Hematopoietic multipotent progenitor cell treated with erythropoietin and hydrocortisone succinate and interleukin-3 and kit ligand, for 6 days (in vitro differentiated cells): ENCODE measurements around the gene TWIST1.

Experiments
- DNase-seq: peaks from one replicate; pipeline ENCODE4 v3.0.0-alpha.2; 2015

Gene TWIST1

GRCh38 chr7:19117091-19117869 is at the start of gene TWIST1:
TWIST1 (minus strand) TSS chr7:19117636; CDS start chr7:19117321, 315 bp downstream.
- peak; percentile 28 for DNase-seq

- no peak for DNase-seq
These were observed 44.2 kb upstream of the TWIST1 start for GRCh38 chr7:19161671-19162070.

DNA sequence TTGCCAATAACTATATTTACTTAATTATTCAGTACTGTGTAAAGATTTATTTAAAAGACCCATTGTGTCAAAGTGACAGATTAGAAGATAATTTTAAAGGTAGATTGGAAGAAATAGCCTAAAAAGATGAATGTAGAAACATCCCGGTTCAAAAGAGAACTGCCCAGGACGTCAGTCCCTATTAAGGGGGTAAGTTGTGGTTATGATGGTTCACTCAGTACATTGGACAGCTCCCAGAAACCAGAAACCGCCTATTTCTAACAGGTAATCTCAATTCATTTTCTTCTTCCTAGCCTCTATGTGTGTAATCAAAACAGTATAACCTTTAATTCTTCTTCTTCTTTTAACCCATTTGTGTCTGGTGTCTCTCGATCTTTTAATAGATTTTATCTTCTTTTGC is 29.3 kb upstream of the TWIST1 start:
- DNase-seq, result peak; percentile 50

DNA sequence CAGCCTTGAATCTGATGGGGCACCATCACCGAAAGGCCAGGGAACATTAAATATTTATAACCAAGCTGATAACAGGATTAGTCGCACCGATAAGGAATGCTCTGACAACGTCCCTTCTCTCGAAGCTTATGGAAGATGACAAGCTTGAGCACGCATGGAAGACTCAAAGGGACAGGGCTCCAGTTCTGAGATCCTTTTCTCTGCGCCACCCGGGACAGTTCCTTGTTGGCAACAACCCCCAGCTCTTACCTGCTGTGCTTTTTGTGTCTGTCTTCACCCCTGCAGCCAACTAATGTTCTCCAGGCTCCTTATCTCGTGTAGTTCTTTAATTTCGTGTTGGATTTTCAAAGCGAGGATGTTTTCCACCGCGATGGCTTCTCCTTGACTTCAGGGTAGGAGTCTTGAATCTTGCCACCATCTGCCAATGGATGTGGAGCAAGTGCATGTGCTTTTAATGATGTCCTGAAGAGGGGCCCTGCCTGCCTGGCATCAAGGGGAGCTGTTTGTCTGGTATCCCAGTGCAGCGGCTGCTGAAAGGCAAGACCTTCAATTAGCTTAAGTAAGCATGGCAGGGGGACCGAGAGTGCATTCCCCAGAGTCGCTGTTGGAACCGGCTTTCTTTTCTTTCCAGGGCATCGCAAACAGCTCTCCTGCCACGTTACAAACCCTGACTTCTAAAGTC is 28.1 kb upstream of the TWIST1 start:
- DNase-seq, result no peak

DNA sequence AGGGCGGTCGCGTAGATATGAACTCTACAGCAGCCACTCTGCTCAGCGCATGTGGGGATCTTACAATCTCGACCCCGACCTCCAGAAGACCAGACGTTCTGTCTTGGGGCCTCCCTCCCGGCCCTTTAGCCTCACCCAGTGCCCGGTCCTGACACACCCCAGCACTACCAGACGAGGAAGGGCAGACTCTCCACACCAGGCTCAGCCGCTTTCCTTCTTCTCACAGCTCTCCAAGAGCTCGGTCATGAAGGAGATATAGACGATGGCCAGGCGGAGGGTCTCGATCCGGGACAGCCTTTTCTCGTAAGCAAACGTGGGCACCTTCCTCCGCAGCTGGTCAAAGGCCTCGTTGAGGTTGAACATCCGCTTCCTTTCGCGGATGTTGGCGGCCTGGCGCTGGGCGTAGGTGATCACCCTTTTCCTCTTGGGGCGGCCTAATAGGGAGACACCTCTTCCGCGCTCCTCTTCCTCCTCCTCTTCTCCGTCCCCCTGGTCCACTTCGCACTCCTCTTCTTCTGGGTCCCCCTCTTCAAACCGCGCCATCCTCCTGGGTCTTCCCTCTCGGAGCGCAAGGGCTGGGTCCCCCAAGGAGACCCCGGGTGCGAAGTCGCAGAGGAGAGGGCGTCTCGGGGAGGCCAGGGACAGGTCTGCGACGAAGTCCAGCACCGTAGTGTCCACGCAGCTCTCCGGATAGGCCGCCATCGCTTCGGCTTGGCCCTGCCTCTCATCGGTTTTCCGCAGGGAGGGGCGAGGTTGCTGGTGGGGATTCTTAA is 27.4 kb upstream of the TWIST1 start, which contains the start of gene FERD3L:
Gene FERD3L (minus strand): TSS at position 761 of the 773 bp plus-strand sequence. CDS start 59 bp downstream, at position 702.
- DNase-seq, result no peak

- DNase-seq, result no peak
These were observed 26.6 kb upstream of the TWIST1 start for GRCh38 chr7:19143881-19144574.

- DNase-seq, result no peak
These were observed 22.4 kb upstream of the TWIST1 start for GRCh38 chr7:19139706-19140327.

DNA sequence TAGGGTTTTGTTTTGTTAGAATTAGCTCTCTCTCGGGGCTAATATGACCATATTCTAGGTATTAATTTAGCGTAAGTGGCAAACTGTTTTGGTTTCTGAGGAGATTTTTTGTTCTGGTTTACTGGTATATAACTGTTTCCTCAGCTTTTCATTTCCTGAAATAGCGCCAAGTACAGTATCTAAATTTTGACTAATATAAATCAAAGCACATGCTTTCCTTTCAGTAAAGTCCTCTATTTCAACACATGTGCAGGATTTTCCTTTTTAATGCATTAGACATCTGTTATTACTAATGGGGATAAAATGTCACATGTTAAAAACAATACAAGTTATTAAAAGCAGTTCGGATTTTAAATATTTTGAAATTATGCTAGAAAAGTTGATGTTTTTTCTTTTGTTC is 16.4 kb upstream of the TWIST1 start:
- DNase-seq, result no peak

DNA sequence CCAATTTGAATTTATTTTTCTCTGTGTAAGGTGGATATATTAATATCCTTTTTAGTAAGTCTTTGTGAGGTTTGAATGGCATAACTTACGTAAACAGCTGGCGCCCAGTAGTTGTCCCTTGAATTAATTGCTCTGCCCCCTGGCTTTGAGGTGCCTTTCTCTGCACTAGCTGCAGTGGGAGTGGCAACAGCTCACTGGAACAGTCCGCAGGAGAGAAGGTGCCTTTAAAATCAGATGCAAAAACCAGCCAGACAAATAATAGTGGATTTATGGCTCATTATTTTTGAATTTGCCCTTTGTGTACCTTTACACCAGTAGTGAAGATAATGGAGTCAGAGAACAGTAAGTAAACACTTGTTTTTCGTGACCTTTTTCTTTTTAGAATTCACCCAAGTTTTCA is 16.0 kb upstream of the TWIST1 start:
- DNase-seq, result no peak

- no peak for DNase-seq
These were observed 11.4 kb upstream of the TWIST1 start for GRCh38 chr7:19128856-19129255.

DNA sequence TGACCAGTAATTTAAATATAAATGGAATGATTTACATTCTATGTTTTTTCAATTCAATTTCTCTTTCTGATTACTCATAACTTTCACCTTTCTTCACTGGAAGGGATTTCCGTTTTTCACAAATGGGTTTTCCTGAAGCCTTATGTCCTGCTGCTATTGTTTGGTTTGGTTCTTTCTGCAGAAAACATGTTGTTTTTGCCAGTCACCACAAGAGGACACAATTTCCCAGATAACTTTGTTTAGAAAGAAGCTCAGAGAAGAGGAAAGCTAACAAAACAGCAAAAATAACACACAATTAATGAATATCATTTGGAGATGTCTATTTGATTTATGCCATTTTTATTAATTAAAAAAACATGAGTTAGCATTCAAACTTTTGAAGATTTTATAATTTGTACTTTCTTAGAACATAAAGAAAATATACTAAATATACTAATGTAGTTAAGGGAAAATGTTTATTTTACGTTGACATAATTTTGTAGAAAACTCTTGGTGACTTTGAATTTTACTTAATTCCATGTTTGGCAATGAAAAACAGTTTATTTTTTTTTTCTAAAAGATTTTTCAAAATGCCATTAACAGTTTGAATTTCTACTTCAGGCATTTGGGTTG is 4.6 kb upstream of the TWIST1 start:
- DNase-seq, result peak; percentile 56

- no peak for DNase-seq
These were observed 2.5 kb upstream of the TWIST1 start for GRCh38 chr7:19119870-19120486.

- DNase-seq, result no peak
These were observed 1.9 kb upstream of the TWIST1 start for GRCh38 chr7:19119372-19119771.

GRCh38 chr7:19118636-19119371 is 1.4 kb upstream of the TWIST1 start:
- DNase-seq, result peak; percentile 25

- no peak for DNase-seq
These were observed 603 bp upstream of the TWIST1 start for GRCh38 chr7:19117870-19118608.

GRCh38 chr7:19116121-19117090 is 1.0 kb downstream of the TWIST1 start:
- no peak for DNase-seq

- DNase-seq, result no peak
These were observed 2.9 kb downstream of the TWIST1 start for GRCh38 chr7:19114551-19114855.

- DNase-seq, result no peak
These were observed 3.4 kb downstream of the TWIST1 start for GRCh38 chr7:19113855-19114550.
